GM10248 (cell line): Measurements from ENCODE around the gene PPIL3.

ENCODE experiments used
- CTCF ChIA-PET: fragments of 300-600 bp; sonication (Branson Sonifier 250); formaldehyde crosslinking; extraction: SDS; loops from one replicate; lab custom pipeline; 2021; ENCODE audit warnings: antibody characterized with exemption; lab: Yijun Ruan, JAX
- POLR2A ChIA-PET: fragments of 350-650 bp; sonication (Branson Sonifier 250); formaldehyde crosslinking; extraction: SDS; loops from one replicate; lab custom pipeline; 2020; ENCODE audit warnings: antibody characterized with exemption; lab: Yijun Ruan, JAX
- DNase-seq: peaks from one replicate; pipeline ENCODE4 v3.0.0; 2012; ENCODE audit errors: extremely low spot score
- CTCF ChIP-seq: IDR thresholded peaks from 2 replicates; pipeline ENCODE4 v1.5.1; 2012; ENCODE audit warnings: mild to moderate bottlenecking, low read depth; ENCODE audit errors: extremely low read depth, missing control alignments, control extremely low read depth

Gene PPIL3

DNA sequence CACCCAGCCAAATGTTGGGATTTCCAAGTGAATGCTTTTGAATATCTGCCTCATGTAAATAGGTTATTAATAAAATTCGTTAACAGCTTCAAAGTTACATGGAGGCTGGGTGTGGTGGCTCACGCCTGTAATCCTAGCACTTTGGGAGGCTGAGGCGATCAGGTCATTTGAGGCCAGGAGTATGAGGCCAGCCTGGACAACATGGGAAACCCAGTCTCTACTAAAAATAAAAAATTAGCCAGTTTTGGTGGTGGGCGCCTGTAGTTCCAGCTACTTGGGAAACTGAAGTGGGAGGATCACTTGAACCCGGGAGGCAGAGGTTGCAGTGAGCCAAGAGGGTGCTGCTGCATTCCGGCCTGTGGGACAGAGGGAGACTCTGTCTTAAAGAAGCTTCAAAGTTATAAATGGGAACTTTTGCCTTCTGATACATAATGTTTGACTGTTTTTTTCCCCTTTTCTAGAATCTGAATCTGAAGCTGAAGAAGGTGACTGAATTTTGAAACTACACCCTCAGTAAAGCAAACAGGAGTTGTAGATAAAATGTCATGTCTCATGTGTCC lies 67.1 kb downstream of the PPIL3 start:
- POLR2A ChIA-PET = no interaction called here
- TF ChIP-seq CTCF = no peak
- no peak for DNase-seq
- CTCF ChIA-PET = interaction anchor here (1.1 kb wide), 1 partner anchor 10 kb away, joined by 3 read pairs; no protein-coding TSS in a partner anchor
